Stimulated activated CD8-positive, alpha-beta memory T cell treated with anti-CD3 and anti-CD28 coated beads, Interleukin-4, amount 100 ng/mL, for 24 hours (primary cell): Measurements from ENCODE around the gene CYB5D1.

ENCODE experiments used
- DNase-seq: peaks from one replicate; pipeline ENCODE4 v3.0.0-alpha.2; 2020; ENCODE audit warnings: low read depth

The CYB5D1 gene

DNA sequence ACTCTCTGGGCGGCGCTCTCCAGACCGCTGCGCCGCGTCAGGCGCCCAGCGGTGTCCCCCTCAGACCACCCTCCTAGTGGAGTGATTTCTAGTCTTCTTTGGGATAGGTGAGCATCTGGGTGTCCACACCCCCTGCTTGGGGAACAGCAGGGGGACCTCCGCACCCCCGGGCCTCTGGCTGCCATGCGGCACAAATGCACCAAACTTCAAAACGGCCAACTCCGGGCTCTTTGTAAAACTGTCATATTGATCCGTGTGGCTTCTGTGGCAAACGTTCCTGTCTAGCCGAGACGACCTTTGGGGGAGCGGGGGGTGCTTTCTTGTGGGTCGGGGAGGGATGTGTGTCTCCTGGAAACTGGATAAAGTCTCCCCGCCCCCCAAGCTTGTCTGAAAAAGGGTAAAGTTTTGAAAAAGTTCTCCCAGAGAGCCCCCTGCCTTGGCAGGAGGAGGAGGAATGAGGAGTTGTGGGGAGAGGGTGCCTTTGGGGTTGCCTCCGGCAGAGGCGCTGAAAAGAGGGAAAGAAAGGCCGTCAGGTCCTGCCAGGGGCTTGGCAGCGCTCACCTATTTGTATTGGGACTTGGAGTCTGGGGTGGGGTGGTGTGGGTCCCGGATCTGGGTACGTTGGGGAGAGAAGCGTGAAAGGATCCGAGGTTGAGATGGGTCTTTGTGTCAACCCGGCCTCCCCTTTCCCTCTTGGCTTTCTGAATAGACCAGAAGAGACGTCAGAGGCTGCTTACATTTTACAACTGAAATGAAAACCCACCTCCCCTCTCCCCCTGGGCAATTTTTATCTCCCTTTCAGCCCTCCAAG is 28.6 kb downstream of the CYB5D1 start:
- DNase-seq = peak; percentile 34

DNA sequence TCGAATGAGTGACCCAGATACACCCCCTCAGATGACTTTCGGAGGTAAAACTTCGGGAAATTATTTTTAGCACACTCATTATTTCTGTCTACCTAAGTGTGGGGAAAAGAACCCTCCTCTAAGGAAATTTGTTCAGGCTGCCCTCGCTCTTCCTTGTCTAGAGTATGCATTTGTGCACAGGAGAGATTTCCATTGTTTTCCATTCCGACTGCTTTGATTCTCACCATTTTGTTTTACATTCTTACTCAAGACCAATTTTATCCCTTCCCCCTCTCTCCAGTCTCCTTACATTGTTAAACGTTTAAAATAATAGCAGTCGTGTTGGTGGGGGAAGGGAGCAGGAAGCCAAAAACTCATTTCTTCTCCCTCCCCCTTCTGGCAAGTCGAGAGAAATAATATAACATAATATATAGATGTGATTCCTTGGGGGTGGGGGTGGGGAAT is 29.3 kb downstream of the CYB5D1 start:
- DNase-seq = no peak

DNA sequence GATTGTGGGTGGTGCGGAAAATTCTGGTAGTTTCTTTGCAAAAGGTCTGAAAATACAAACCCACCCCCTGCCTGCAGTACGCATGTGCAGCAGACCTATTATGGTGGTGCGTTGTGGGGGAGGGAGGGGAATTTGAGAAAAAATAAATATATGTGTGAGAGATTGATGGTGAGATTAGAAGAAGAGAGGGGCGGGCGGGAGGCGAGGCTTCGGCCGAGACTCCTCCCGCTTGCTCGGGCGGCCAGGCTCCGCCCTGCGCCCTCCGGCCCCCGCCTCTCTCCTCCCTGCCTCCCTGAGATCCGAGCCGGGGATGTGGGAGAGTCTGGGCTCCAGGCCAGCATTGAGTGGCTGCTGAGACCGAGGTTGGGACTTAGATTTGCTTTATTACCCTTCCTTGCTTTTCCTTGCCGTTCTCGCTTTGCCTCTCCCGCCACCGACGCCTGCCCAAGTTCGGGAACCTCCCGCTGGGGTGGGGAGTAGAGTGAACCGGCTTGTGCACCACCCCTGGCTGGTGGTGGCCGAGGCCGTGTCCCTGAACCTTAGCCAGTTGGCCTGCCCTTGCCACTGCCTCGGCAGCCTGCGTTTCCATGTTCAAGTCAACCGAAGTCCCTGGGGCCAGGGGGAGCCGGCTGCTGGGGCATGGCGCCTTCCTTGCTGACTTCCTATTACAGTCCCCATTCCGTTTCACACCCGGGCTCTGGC is 29.8 kb downstream of the CYB5D1 start:
- DNase-seq = peak; percentile 80

DNA sequence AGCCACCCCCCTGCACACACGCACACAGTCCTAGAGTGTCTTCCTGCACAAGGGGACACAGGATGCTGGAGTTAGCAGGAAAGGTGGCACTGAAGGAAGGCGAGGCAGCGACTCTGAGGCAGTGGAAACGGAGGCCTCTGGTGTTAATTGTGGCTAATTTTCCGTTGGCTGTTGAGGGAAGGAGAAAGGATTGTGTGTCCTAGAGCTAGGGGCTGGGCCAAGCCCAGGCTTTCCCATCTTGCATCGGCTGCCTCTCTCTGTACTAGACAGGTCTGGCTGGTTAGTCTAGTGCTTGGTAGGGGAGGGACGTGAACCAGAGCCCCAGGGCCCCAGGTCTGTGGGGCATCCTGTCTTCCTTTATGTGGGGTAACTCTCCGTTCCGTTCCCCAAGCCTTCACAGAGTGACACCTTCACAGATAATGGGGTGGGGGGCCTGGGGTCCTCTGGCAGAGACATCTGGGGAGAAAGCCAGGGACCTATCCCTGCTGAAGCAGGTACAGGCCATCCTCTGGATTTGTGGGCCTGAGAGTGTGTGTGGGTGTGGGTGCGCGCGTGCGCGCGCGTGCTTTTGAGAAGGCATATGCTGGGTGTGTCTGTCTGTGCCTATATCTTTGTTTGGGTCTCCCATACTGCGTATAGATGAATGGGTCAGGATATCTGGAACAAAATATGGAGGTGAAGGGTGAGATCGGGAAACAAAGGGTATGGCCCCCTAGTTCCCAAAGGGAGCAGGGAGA is 30.5 kb downstream of the CYB5D1 start, which contains the start of gene CHD3:
Gene CHD3 (plus strand): TSS at position 606 of the 737 bp plus-strand sequence. CDS start 212 bp downstream, outside the sequence.
- peak; percentile 36 for DNase-seq

DNA sequence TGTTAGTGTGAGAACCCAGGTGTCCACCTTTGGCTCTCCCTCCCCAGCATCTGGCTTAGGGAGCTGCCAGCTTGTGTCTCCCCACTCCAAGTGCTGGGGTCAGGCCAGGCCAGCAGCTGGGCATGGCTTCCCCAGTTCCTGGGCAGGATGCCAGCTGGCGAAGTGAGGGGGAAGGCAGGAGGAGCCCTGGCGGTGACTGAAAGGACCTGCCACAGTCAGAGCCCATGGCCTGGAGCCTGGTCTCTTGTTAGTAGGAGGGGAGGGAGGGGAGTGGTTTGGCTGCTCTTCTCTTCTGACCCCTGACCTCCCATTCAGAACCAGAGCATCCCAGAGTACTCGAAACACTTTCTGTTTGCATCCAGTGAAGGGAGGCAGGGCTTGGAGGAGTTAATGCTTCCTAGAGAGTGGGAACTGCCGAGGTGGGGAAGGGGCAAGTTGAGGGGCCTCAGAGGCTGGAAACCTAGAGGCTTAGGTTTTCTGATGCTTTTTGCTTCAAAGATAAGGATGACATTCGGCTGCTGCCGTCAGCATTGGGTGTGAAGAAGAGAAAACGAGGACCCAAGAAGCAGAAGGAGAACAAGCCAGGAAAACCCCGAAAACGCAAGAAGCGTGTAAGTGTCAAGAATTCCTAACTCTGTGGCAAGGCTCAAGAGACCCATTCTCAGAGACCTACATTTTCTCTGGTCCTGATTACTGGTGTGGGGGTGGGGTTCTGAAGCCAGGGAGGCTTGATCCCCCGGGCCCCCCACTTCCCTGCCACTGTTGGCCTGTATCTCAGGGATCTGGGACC is 31.6 kb downstream of the CYB5D1 start:
- DNase-seq = no peak

DNA sequence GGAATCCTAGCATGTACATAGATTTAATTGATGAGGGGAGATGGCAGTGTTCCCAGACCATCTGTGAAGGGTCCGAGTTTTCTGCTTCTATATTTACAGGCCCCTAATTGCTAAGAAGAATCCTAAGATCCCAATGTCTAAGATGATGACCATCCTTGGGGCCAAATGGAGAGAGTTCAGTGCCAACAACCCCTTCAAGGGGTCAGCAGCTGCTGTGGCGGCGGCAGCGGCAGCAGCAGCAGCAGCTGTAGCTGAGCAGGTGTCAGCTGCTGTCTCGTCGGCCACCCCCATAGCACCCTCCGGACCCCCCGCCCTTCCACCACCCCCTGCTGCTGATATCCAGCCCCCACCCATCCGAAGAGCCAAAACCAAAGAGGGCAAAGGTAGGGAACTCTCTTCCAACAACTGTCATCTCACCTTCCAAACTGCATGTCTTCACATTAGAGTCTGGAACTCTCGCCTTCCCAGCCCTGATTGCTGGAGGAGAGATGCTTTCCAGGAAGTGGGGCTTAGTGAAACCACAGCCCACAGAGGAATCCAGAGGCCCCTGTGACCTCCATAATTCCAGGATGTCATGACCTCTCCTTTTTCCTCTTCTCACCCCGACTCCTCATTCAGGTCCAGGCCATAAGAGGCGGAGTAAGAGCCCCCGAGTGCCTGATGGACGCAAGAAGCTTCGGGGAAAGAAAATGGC is 35.5 kb downstream of the CYB5D1 start:
- DNase-seq = no peak

DNA sequence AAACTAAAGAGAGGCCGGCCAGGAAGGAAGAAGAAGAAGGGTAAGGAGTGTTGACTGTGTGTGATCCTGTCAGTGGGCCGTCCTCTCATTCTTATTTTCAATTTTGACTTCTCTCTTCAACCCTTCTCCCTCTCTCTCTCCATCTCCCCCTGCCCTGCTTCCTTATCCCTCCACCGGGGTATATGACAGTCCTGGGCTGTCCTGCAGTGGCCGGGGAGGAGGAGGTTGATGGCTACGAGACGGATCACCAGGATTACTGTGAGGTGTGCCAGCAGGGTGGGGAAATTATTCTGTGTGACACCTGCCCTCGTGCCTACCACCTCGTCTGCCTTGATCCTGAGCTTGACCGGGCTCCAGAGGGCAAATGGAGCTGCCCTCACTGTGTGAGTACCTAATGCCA is 36.4 kb downstream of the CYB5D1 start:
- DNase-seq = no peak

DNA sequence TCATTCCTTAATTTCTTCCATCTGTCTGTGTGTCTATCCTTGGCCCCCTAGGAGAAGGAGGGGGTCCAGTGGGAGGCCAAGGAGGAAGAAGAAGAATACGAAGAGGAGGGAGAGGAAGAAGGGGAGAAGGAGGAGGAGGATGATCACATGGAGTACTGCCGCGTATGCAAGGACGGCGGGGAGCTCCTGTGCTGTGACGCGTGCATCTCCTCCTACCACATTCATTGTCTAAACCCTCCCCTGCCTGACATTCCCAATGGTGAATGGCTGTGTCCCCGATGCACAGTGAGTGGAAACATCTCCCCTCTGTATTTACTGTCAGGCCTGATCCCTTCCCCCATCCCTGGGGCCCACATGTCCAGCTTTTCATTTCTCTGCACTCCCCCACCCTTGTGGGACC is 37.1 kb downstream of the CYB5D1 start:
- no peak for DNase-seq

DNA sequence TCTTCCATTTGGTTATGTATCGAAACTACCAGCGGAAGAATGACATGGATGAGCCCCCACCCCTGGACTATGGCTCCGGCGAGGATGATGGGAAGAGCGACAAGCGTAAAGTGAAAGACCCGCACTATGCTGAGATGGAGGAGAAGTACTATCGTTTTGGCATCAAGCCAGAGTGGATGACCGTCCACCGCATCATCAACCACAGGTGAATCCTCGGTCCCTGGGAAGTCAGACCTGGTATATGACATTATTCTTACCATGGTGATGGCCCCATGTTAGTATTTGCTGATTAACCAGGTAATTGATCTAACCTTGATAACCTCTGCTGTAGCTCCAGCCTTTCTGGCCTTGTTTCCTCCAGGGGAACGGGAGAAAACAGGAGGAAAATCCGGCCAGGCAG is 39.3 kb downstream of the CYB5D1 start:
- DNase-seq = no peak

DNA sequence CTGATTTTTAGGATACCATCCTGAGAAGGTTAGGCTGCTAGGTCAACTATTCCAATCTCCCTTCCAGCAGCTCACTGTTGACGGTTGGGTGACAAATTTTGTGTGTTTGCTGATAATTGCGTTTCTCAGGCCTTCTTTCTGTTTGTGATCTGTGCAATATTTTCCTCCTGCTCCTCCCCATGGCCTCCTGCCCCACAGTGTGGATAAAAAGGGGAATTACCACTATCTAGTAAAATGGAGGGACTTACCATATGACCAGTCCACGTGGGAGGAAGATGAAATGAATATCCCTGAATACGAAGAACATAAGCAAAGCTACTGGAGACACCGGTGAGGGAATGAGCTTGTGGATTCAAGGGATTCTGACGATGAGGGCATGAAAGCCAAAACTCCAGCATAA is 40.0 kb downstream of the CYB5D1 start:
- no peak for DNase-seq

DNA sequence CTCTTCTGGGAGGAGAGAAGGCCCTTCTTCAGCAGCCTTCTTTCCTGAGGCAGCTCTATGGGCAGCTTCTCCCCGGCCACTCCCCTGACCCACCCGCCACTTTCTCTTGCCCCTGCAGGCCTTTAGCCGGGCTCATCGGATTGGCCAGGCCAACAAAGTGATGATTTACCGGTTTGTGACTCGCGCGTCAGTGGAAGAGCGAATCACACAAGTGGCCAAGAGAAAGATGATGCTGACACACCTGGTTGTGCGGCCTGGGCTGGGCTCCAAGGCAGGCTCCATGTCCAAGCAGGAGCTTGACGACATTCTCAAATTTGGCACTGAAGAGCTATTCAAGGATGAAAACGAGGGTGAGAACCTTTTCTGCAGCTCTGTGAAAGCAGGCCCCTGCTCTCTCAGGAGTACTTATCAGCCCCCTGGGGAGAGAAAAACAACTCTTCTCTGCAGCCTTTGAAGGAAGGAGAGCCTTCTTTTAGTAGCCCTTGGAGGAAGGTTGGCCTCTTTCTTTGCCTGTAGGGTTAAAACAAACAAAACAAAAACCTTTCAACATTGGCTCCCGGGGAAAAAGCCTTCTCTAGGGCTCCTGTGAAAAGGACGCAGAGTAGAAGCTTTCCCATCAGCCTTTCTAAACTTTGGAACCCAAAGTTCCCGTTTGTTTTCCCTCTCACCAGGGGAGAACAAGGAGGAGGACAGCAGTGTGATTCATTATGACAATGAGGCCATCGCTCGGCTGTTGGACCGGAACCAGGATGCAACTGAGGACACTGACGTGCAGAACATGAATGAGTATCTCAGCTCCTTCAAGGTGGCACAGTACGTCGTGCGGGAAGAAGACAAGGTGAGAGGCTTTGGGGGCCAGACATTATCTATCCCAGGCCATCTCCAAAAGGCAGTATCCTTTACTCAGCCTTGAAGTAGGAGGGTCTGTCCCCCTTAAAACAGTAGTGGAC is 45.6 kb downstream of the CYB5D1 start:
- DNase-seq = no peak

DNA sequence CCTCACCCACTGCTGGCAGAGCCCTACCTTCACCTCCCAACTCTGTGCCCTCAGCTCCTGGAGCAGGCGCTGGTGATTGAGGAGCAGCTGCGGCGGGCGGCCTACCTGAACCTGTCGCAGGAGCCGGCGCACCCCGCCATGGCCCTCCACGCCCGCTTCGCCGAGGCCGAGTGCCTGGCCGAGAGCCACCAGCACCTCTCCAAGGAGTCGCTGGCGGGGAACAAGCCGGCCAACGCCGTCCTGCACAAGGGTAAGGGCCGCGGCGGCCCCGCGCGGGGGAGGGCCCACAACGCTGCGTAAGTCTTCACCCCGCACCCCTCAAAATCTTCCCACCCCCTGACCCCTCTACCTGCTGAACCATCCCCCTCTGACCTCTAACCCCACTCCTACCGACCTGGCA is 51.3 kb downstream of the CYB5D1 start:
- no peak for DNase-seq

DNA sequence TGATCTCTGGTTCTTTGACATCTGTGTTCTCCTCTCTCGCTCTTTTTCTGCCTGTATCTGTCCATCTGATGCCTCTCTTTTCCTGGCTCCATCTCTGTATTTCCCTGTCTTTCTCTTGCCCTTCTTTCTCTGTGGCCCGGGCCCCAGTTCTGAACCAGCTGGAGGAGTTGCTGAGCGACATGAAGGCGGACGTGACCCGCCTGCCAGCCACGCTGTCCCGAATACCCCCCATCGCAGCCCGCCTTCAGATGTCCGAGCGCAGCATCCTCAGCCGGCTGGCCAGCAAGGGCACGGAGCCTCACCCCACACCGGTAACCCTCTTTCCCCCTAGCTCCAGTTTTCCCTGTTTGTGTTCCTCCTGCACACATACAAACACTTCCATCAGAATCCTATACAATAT is 52.5 kb downstream of the CYB5D1 start:
- DNase-seq = no peak

DNA sequence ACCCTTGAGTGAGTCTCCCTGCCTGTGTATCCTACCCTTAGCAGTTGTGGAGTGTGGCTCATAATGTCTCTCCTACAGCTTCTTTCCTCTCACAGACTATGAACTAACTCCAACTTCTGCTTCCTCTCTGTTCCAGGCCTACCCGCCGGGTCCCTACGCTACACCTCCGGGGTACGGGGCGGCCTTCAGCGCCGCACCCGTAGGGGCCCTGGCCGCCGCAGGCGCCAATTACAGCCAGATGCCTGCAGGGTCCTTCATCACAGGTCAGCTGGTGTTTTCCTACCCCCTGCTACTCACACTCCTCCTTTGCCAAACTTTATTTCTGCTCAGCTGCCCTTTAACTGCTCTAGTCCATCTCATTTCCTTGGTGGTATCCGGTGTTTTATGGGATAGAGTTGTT is 52.9 kb downstream of the CYB5D1 start:
- no peak for DNase-seq

DNA sequence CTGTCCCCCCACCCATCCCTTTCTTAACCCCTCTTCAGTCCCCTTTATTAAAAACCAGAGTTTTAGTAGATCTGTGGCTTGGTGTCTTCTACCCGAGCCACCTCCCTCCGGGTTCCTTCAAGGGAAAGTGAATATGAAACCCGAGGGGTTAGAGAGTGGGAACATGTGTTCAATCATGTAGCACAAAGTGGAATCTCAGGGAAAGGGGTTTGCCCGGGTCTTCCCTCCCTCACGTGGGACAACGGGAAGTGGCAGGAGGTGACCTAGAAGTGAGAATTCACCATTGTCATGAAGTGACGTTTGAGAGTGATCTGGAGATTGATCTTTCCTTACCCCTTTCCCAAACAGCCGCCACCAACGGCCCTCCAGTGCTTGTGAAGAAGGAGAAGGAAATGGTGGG is 53.3 kb downstream of the CYB5D1 start:
- no peak for DNase-seq
